Activated B cell treated with CpG ODN at 0.5 μM for 24 hours (primary cell): ENCODE results near the gene LZTR1. TPM values are rescaled to one million over a fixed set of nuclear protein-coding genes. Genes with fewer than 3 reads are reported as not detected.
"Not testable (repeated sequence)": the region's sequence is repeated elsewhere in the genome, so short reads cannot be mapped to it uniquely, and the experiment has no call there.

ENCODE experiments used
- ATAC-seq: fragments of 200-7000 bp; cut with Tn5 transposase; one replicate; pipeline ENCODE4 v1.10.0; 2021; ENCODE audit warnings: low read depth, mild to moderate bottlenecking, moderate library complexity
- CTCF ChIA-PET: fragments of 350-600 bp; sonication (Branson Sonifier 250); formaldehyde crosslinking; loops from one replicate; lab custom pipeline; 2021; ENCODE audit warnings: antibody characterized with exemption; lab: Charles Lee
- POLR2A ChIA-PET: fragments of 350-600 bp; sonication (Branson Sonifier 250); formaldehyde crosslinking; loops from one replicate; lab custom pipeline; 2021; ENCODE audit warnings: antibody characterized with exemption; lab: Charles Lee
- DNase-seq: peaks from one replicate; pipeline ENCODE4 v3.0.0; 2022
- H3K27ac Mint-ChIP-seq: one replicate; pipeline ENCODE4 v1.8.0; 2020; ENCODE audit warnings: mixed read lengths
- H3K27me3 Mint-ChIP-seq: one replicate; pipeline ENCODE4 v1.8.0; 2021; ENCODE audit warnings: mixed read lengths
- H3K36me3 Mint-ChIP-seq: one replicate; pipeline ENCODE4 v1.8.0; 2021; ENCODE audit warnings: low read depth, mixed read lengths
- H3K4me1 Mint-ChIP-seq: one replicate; pipeline ENCODE4 v1.8.0; 2021; ENCODE audit warnings: mixed read lengths
- H3K4me3 Mint-ChIP-seq: one replicate; pipeline ENCODE4 v1.8.0; 2020; ENCODE audit warnings: mild to moderate bottlenecking, mixed read lengths
- H3K9me3 Mint-ChIP-seq: one replicate; pipeline ENCODE4 v1.8.0; 2020; ENCODE audit warnings: mixed read lengths
- intact Hi-C: fragments of 100-400 bp; cut with micrococcal nuclease; formaldehyde crosslinking; loops from one replicate; pipeline ENCODE4 v1.15.1; 2024
- total RNA-seq: library from RNA; stranded (reverse); gene quantifications from 2 replicates; pipeline ENCODE4 v1.2.3, GENCODE V29; 2022
- TF ChIP-seq, protein P1 (sequence below): fragments of 200-600 bp; IDR thresholded peaks from one replicate; pipeline ENCODE4 v1.8.0; 2022; ENCODE audit warnings: antibody characterized with exemption, mild to moderate bottlenecking

The LZTR1 gene
- total RNA-seq, result 79.2 and 89.3 TPM in 2 replicates

DNA sequence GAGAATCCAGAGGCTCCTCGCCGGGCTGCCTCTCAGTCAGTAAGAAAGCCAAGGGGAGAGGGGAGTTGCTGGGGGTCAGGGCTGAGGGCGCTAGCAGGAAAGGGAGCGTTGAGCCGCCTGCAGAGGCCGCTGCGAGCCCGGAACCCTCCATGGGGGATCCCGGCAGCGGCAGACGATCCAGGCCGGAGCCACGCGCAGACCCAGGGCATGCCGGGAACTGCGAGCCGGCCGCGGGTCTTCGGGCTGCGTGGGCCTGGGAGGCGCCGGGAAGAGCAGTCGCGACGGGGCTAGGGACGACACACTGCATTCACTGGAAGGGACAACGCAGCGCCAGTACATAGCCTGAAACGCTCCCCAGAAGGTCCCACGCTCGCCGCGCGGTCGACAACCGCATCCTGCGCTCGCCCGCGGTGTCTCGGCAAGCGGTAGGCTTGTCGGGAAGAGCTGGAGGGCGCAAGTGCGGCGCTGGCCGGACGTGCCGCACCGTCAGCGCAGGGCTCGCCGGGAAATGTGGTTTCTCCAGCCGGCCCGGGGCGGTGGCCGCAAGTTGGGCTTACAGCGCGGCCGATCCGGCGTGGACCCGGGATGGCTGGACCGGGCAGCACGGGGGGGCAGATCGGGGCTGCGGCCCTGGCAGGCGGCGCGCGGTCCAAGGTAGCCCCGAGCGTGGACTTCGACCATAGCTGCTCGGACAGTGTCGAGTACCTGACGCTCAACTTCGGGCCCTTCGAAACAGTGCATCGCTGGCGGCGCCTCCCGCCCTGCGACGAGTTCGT lies at the start of gene LZTR1:
TSS of gene LZTR1 (plus strand) at position 511 of the 776 bp plus-strand sequence. CDS start at position 586, 75 bp downstream.
- DNase-seq (peak; percentile 74), ATAC-seq (peak; percentile 80)
- peak within 1 kb of the TSS; percentile 93 for H3K4me3 Mint-ChIP-seq
- H3K27ac Mint-ChIP-seq, result peak within 1 kb of the TSS; percentile 88
- ChIA-PET POLR2A (interaction anchor here (0.6 to 3.1 kb wide), 13 partner anchors 9 to 660 kb away, joined by 3 to 90 read pairs (median 5); partner anchors contain the start of genes AIFM3, CRKL, P2RX6 and SDF2L1), CTCF (interaction anchor here (1.2 to 1.3 kb wide), 2 partner anchors 21 to 647 kb away, joined by 3 read pairs; no protein-coding TSS in a partner anchor)
- peaks cover 2% of the 10 kb centered on the region for H3K9me3 Mint-ChIP-seq
- TF ChIP-seq, protein P1, sequence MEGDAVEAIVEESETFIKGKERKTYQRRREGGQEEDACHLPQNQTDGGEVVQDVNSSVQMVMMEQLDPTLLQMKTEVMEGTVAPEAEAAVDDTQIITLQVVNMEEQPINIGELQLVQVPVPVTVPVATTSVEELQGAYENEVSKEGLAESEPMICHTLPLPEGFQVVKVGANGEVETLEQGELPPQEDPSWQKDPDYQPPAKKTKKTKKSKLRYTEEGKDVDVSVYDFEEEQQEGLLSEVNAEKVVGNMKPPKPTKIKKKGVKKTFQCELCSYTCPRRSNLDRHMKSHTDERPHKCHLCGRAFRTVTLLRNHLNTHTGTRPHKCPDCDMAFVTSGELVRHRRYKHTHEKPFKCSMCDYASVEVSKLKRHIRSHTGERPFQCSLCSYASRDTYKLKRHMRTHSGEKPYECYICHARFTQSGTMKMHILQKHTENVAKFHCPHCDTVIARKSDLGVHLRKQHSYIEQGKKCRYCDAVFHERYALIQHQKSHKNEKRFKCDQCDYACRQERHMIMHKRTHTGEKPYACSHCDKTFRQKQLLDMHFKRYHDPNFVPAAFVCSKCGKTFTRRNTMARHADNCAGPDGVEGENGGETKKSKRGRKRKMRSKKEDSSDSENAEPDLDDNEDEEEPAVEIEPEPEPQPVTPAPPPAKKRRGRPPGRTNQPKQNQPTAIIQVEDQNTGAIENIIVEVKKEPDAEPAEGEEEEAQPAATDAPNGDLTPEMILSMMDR, result no peak
- intact Hi-C loops, result loop anchor here (1.0 kb wide), 1 partner anchor 20 kb away; the partner anchor contains the start of gene THAP7
- H3K27me3 Mint-ChIP-seq, result no peaks in the 10 kb centered on the region
- H3K4me1 Mint-ChIP-seq, result peaks cover 31% of the 10 kb centered on the region
- H3K36me3 Mint-ChIP-seq, result peaks cover 22% of the 10 kb centered on the region

DNA sequence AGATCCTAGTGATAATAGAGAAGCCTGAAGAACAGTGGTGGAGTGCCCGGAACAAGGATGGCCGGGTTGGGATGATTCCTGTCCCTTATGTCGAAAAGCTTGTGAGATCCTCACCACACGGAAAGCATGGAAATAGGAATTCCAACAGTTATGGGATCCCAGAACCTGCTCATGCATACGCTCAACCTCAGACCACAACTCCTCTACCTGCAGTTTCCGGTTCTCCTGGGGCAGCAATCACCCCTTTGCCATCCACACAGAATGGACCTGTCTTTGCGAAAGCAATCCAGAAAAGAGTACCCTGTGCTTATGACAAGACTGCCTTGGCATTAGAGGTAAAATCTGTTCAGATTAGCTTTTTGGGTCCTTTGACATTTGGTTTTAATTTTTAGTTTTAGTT lies 48.2 kb upstream of the LZTR1 start:
- DNase-seq (no peak), ATAC-seq (no peak)
- Mint-ChIP-seq H3K9me3 (no peaks in the 10 kb centered on the region), H3K27me3 (no peaks in the 10 kb centered on the region), H3K27ac (no peak overlapping the region), H3K36me3 (peaks cover 44% of the 10 kb centered on the region), H3K4me1 (peaks cover 59% of the 10 kb centered on the region), H3K4me3 (no peak overlapping the region)
- intact Hi-C loops, result no loop called here
- TF ChIP-seq, protein P1, result no peak
- POLR2A ChIA-PET, result interaction anchor here (0.6 kb wide), 1 partner anchor 11 kb away, joined by 3 read pairs; no protein-coding TSS in a partner anchor
- CTCF ChIA-PET, result no interaction called here

DNA sequence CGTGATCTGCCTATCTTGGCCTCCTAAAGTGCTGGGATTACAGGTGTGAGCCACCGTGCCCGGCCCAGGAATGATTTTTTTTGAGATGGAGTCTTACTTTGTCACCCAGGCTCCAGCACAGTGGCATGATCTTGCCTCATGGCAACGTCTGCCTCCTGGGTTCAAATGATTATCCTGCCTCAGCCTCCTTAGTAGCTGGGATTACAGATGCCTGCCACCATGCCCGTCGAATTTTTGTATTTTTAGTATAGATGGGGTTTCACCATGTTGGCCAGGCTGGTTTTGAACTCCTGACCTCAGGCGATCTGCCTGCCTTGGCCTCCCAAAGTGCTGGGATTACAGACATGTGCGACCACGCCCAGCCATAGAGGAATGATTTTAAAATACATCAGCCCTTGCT lies 47.0 kb upstream of the LZTR1 start:
- Mint-ChIP-seq H3K4me1 (peaks cover 61% of the 10 kb centered on the region), H3K36me3 (peaks cover 46% of the 10 kb centered on the region)
- POLR2A ChIA-PET, result interaction anchor here (0.7 kb wide), 1 partner anchor 1455 kb away, joined by 7 read pairs; the partner anchor contains the start of gene CDC45
- H3K27me3 Mint-ChIP-seq, intact Hi-C loops, DNase-seq, CTCF ChIA-PET, H3K9me3 Mint-ChIP-seq, H3K4me3 Mint-ChIP-seq, H3K27ac Mint-ChIP-seq, ATAC-seq: not testable (repeated sequence)

DNA sequence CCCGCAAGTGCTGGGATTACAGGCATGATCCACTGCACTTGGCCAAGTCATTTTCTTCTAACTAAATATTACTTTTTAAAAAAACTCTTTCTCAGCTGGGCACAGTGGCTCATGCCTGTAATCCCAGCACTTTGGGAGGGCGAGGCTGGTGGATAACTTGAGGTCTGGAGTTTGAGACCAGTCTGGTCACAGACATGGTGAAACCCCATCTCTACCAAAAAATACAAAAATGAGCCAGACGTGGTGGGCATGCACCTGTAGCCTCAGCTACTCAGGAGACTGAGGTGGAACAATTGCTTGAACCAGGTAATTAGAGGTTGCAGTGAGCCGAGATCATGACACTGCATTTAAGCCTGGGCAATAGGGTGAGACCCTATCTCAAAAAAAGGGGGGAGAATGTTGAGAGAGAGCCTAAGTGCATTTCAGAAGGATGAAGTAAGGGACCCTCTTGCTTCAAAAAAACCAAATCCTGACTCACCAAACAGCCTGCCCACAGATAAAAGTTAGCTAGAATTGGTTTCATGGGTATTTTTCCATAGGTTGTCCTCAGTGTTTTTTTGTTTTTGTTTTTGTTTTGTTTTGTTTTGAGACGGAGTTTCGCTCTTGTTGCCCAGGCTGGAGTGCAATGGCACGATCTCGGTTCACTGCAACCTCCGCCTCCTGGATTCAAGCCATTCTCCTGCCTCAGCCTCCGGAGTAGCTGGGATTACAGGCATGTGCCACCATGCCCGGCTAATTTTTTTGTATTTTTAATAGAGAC lies 46.1 kb upstream of the LZTR1 start:
- intact Hi-C loops, H3K27me3 Mint-ChIP-seq, DNase-seq, H3K9me3 Mint-ChIP-seq, ATAC-seq, POLR2A ChIA-PET, H3K27ac Mint-ChIP-seq, H3K4me3 Mint-ChIP-seq, CTCF ChIA-PET: not testable (repeated sequence)
- peaks cover 55% of the 10 kb centered on the region for H3K36me3 Mint-ChIP-seq
- H3K4me1 Mint-ChIP-seq, result peaks cover 66% of the 10 kb centered on the region

DNA sequence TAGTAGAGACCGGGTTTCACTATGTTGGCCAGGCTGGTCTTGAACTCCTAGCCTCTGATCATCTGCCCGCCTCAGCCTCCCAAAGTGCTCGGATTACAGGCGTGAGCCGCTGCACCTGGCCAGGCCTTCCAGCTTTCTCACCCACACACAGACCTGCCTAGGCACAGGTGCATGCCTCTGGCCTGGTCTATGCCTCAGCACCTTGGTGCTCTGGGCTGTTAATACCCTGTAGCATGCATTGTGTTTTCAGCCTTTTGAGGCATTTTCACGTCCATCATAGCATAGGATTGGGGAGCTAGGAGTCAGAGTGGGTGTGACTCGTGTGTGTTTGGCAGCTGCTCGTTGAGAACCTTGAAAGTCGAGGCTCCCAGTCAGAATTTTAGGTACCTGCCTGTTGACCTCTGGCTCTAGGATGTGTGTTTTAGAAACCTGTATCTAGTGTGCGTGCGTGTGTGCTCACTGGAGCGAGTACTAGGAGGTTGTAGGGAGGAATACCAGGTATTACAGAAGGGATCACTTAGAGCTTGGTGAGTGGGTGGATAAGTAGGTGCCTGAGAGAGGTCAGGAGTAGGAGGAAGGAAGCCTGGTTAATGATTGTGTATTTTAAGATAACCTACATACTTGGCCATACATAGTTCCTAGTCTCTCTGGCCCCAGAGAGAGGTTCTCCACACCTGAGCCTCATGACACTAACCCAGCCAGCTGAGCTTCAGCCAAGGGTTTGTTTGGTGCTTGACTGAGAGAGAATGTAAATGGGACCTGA lies 44.9 kb upstream of the LZTR1 start:
- TF ChIP-seq, protein P1, result no peak
- ChIA-PET POLR2A (no interaction called here), CTCF (interaction anchor here (0.8 kb wide), 1 partner anchor 143 kb away, joined by 5 read pairs; no protein-coding TSS in a partner anchor)
- Mint-ChIP-seq H3K4me3 (peak overlapping the region; percentile 12), H3K27me3 (no peaks in the 10 kb centered on the region), H3K9me3 (no peaks in the 10 kb centered on the region), H3K27ac (peak overlapping the region; percentile 7), H3K36me3 (peaks cover 58% of the 10 kb centered on the region), H3K4me1 (peaks cover 67% of the 10 kb centered on the region)
- intact Hi-C loops, result no loop called here
- DNase-seq, result no peak
- no peak for ATAC-seq
